CD4-positive, alpha-beta T cell treated with Interleukin-15 for 1 hour (primary cell): ENCODE measurements around the gene PMFBP1.
"Not testable (repeated sequence)": the region's sequence is repeated elsewhere in the genome, so short reads cannot be mapped to it uniquely, and the experiment has no call there.

ENCODE experiments used
- DNase-seq: peaks from one replicate; pipeline ENCODE4 v3.0.0-alpha.2; 2020

Gene PMFBP1

GRCh38 chr16:72104905-72105304 lies 67.0 kb downstream of the PMFBP1 start:
- no peak for DNase-seq

DNA sequence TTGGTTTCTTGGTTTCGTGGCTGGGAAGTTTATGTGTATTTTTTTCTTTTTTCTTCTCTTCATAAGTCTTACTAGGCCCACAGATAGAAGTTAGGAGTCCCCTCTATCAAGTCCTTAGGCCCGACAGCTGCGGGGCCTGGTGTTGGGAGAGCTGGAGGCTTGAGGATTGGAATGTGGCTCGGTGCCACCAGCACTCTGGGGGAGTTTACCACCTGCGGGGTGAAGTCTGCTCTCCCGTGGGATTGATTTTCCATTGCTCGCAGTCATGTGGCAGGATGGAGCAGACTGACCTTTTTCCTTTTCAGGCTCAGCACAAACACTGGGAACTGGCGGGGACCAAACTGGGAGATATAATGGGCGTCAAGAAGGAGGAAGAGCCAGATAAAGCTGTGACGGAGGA lies 70.8 kb downstream of the PMFBP1 start:
- DNase-seq = no peak

GRCh38 chr16:72099377-72099818 lies 72.6 kb downstream of the PMFBP1 start:
- DNase-seq = peak; percentile 39

- DNase-seq = no peak
Measured at GRCh38 chr16:72098936-72099335, 73.0 kb downstream of the PMFBP1 start.

GRCh38 chr16:72094266-72094610 lies 77.7 kb downstream of the PMFBP1 start:
- DNase-seq = no peak

DNA sequence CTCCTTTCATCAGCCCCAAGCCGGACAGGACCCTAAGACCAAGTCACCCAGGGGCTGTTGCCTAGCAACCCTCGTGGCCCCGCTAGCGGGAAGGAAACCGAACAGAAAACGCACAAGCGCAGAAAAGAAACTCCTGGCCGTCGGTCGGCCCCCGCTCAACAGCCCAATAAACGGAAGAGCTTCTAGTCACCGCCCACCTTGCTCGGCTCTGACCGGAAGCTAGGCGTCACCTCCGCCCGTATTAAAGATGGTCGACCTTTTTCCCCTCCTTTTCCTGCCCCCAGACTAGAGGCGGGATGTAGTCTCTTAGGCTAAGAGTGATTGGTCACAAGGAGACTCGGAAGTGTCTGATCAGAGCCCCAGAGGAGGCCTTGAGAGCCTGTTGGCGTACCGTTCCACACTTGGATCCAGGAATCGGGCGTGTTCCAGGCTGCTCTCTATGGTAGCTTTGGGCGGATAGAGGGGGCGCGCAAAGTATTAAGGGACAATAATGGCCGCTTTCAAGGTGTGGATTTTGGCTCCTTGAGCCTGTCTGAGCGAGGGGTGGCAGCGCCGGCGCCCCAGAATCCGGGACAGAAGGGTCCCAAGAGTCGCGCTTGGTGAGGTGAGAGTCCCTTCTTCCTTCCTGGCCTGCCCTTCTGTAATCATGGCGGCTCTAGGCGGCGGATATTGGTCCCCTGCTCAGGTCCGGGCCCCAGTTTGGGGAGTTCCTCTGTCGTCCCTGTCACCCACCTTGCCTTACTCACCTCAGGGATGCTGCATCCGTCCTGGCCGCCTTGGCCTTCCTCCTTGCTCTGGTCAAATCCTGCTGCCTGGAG lies 78.3 kb downstream of the PMFBP1 start, which contains the start of the genes DHX38 and TXNL4B:
TSS of gene DHX38 (plus strand) at position 400 of the 818 bp plus-strand sequence. CDS start 2,311 bp downstream, outside the sequence.
TSS of gene TXNL4B (minus strand) at position 173 of the 818 bp plus-strand sequence. CDS start 2,871 bp downstream, outside the sequence.
- DNase-seq = peak; percentile 95

- DNase-seq = no peak
Measured at GRCh38 chr16:72092832-72093447, 79.0 kb downstream of the PMFBP1 start.

GRCh38 chr16:72091217-72091616 lies 80.7 kb downstream of the PMFBP1 start:
- no peak for DNase-seq

DNA sequence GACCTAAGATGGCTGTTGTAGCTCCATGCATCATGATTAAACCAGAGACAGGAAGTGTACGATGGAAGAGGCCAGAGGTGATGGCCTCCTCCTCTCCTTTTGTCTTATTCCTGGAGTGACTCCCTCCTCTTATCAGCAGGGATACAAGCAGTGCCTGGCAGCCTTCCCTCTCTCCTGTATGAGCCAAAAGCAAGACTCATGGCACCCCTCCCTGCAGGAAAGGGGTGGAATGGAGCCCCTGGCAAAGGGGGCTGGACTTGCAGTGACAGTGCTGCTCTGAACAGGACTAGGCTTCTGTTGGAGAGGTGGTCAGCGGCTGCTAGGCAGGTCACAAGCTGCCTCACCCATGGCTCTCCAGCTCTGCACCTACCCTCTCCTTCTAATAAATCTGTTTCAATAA lies 87.0 kb downstream of the PMFBP1 start:
- no peak for DNase-seq

GRCh38 chr16:72084445-72084844 lies 87.5 kb downstream of the PMFBP1 start:
- no peak for DNase-seq

GRCh38 chr16:72083778-72084404 lies 88.1 kb downstream of the PMFBP1 start:
- DNase-seq = no peak

- DNase-seq = not testable (repeated sequence)
Measured at GRCh38 chr16:72076991-72077706, 94.8 kb downstream of the PMFBP1 start.

GRCh38 chr16:72075067-72075466 lies 96.9 kb downstream of the PMFBP1 start:
- not testable (repeated sequence) for DNase-seq

DNA sequence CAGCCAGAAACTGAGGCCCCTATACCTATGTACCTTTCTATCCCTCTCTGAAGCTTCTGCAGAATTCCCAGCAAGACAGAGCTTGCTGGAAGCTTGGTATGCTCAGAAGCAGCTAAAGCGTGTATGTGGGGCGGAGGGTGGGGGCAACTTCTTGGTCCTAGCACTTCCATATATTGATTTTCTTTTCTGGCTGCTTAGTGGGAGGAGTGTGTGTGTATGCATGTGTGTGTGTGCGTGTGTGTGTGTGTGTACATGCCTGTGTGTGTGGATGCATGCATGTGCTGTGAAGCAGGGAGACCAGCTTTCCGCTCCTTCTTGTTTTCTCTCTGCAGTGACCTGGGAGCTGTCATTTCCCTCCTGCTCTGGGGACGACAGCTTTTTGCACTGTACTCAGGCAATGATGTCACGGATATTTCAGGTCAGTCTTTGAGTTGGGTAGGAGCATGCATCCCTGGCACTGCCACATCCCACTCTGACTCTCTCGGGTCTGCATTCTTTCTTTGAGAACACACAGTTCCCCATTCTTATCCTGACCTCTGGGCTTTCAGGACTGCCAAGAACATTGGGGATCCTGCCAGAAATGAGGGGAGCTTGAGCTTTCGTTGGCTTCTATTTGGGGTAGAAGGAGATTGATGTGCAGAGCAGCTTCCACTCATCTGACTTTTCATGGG lies 98.3 kb downstream of the PMFBP1 start:
- DNase-seq = no peak

DNA sequence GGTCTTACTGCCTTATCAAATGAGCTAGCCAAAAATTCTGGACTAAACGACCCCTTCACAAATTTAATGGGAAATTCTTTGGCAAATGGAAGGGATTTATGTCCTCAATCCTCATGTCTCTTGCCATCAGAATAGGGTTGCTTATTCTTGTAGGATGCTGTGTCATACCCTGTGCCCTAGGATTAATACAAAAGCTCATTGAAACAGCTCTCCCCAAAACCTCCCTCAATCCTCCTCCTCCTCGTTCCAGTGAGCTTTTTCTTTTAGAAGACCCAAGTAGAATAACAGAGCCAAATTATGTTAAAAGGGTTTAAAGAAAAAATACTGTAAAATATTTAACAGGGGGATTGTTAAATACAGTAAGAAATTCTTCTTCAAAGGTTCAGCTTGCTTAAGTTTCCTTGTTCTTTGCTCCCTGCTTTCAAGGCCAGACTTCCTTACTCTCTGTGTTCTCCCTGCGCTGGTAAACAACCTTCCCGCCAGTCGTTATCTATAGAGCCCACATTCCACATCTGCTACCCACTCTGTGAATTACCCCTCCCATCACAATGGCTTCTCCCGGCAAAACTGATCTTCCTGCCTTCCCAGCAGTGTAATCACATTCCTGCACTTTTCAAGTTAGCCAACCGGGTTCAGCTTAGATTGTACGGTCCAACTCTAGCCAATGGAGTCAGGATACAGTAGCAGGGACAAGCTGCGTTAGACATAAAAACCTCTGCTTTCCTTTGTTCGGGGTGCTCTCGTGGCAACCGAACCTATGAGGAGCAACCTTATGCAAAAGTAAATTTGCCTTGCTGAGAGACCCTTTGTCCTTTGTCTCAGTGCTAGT lies 99.2 kb downstream of the PMFBP1 start:
- DNase-seq = no peak
